NB4 (cell line): ENCODE data around the gene PLCXD1.

Experiments
- DNase-seq: peaks from one replicate; pipeline ENCODE4 v3.0.0; 2010; ENCODE audit warnings: low read depth
- H3K4me3 ChIP-seq: one replicate; pipeline ENCODE4 v1.5.1; 2011; ENCODE audit warnings: mild to moderate bottlenecking, low read depth, low read length, moderate library complexity
- CTCF ChIP-seq: IDR thresholded peaks from one replicate; pipeline ENCODE4 v1.5.1; 2012; ENCODE audit warnings: low read depth, low read length
- MAX ChIP-seq: IDR thresholded peaks from 2 replicates; pipeline ENCODE4 v1.6.1; 2011; ENCODE audit warnings: low read depth, low read length
- MYC ChIP-seq: IDR thresholded peaks from 2 replicates; pipeline ENCODE4 v1.6.1; 2011; ENCODE audit warnings: low read depth, low read length
- POLR2A ChIP-seq: IDR thresholded peaks from 2 replicates; pipeline ENCODE4 v1.6.1; 2011; ENCODE audit warnings: mild to moderate bottlenecking; ENCODE audit not compliant: insufficient read length; ENCODE audit errors: extremely low read depth

PLCXD1 gene

GRCh38 chrX:313546-313945 lies 32.4 kb downstream of the PLCXD1 start:
- TF ChIP-seq MAX = no peak
- TF ChIP-seq CTCF = no peak
- no peak for TF ChIP-seq MYC
- TF ChIP-seq POLR2A = no peak
- H3K4me3 ChIP-seq = no peak overlapping the region
- no peak for DNase-seq

- DNase-seq = no peak
- TF ChIP-seq POLR2A (no peak), MAX (no peak), MYC (no peak), CTCF (no peak)
- no peak overlapping the region for H3K4me3 ChIP-seq
Measured at GRCh38 chrX:314049-314448, 32.9 kb downstream of the PLCXD1 start.

GRCh38 chrX:314781-315595 lies 33.8 kb downstream of the PLCXD1 start:
- no peak for DNase-seq
- H3K4me3 ChIP-seq = no peak overlapping the region
- no peak for TF ChIP-seq MYC
- TF ChIP-seq MAX = no peak
- TF ChIP-seq CTCF = no peak
- no peak for TF ChIP-seq POLR2A

GRCh38 chrX:316351-317325 lies 35.5 kb downstream of the PLCXD1 start:
- DNase-seq = no peak
- no peak overlapping the region for H3K4me3 ChIP-seq

More at GRCh38 chrX:316351-317325, 35.5 kb downstream of the PLCXD1 start:
- TF ChIP-seq MYC (no peak), MAX (no peak), POLR2A (no peak), CTCF (no peak)
